ENCODE measurements around the gene USP14.

- no peak for TF ChIP-seq CTCF (IDR thresholded peaks at IDR 0.05 in 2 of 3, conservative IDR thresholded peaks at IDR 0.05 in 1 of 3; ENCODE audit: borderline replicate concordance in 1 of 3, insufficient read depth in 1 of 3, low read depth in 2 of 3, low read length in 2 of 3)
- no peak for TF ChIP-seq POLR2A (IDR thresholded peaks at IDR 0.05; ENCODE audit: borderline replicate concordance, extremely low read depth, insufficient read depth, insufficient read length)
- no peak for TF ChIP-seq RAD21 (IDR thresholded peaks at IDR 0.05; ENCODE audit: low read depth)
- TF ChIP-seq MAX (IDR thresholded peaks at IDR 0.05): no peak
- TF ChIP-seq ELF1 (IDR thresholded peaks at IDR 0.05; ENCODE audit: borderline replicate concordance, low read depth): no peak
Observed at GRCh38 chr18:225745-226144, 67.4 kb downstream of the USP14 start.
